PFSK-1 (cell line): Measurements from ENCODE around the gene IL7R. TPM values are rescaled to one million over a fixed set of nuclear protein-coding genes. Genes with fewer than 3 reads are reported as not detected.
A peak's percentile ranks its signal among the peaks of the same experiment; 100 is the strongest.

ENCODE experiments used
- FOXP2 ChIP-seq: optimal IDR thresholded peaks from 2 replicates; pipeline ENCODE3; 2011; ENCODE audit warnings: borderline replicate concordance, control low read depth, inconsistent platforms; ENCODE audit not compliant: insufficient read depth; ENCODE audit errors: extremely low read length, extremely low read depth
- POLR2AphosphoS5 ChIP-seq: IDR thresholded peaks from 2 replicates; pipeline ENCODE4 v1.6.1; 2012; ENCODE audit warnings: low read depth, mild to moderate bottlenecking, control low read depth, low read length, moderate library complexity
- REST ChIP-seq, 2 experiments: IDR thresholded peaks; 2 replicates each; pipeline versions ENCODE4 v1.6.1 to v1.8.0; 2011 to 2012; ENCODE audit warnings: low read depth in 2 of 2, low read length in 2 of 2, control low read depth in 1 of 2, inconsistent platforms in 1 of 2, mild to moderate bottlenecking in 1 of 2, moderate library complexity in 1 of 2; ENCODE audit not compliant: insufficient read depth in 1 of 2
- SIN3A ChIP-seq: IDR thresholded peaks from 2 replicates; pipeline ENCODE4 v1.6.1; 2012; ENCODE audit warnings: mild to moderate bottlenecking, low read length, moderate library complexity, borderline replicate concordance; ENCODE audit not compliant: insufficient read depth
- TAF1 ChIP-seq: IDR thresholded peaks from 2 replicates; pipeline ENCODE4 v1.6.1; 2012; ENCODE audit warnings: low read length, control low read depth, borderline replicate concordance; ENCODE audit not compliant: insufficient read depth
- polyA plus RNA-seq: library from polyadenylated mRNA; unstranded; fragments of >200 nt; gene quantifications from one replicate; pipeline ENCODE4 v1.2.1, GENCODE V29; 2012; ENCODE audit warnings: low read depth, missing spikeins; ENCODE audit not compliant: insufficient read length

IL7R gene, protein sequence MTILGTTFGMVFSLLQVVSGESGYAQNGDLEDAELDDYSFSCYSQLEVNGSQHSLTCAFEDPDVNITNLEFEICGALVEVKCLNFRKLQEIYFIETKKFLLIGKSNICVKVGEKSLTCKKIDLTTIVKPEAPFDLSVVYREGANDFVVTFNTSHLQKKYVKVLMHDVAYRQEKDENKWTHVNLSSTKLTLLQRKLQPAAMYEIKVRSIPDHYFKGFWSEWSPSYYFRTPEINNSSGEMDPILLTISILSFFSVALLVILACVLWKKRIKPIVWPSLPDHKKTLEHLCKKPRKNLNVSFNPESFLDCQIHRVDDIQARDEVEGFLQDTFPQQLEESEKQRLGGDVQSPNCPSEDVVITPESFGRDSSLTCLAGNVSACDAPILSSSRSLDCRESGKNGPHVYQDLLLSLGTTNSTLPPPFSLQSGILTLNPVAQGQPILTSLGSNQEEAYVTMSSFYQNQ
- 6.8 TPM for polyA plus RNA-seq

- no peak for TF ChIP-seq POLR2AphosphoS5
- no peak for TF ChIP-seq REST (IDR thresholded peaks at IDR 0.05; ENCODE audit: insufficient read depth in 1 of 2, low read depth in 2 of 2, low read length in 2 of 2)
- TF ChIP-seq SIN3A = peak; percentile 77; the same call in 1 of the 2 replicates
- 0 out of 2 replicates have a peak, but pooled peaks have one; percentile 23 for TF ChIP-seq TAF1
These were observed at the start of gene IL7R for GRCh38 chr5:35856765-35857351. Gene IL7R, plus strand, starts transcription at chr5:35856891. Its CDS starts 87 bp downstream, at chr5:35856978.

DNA sequence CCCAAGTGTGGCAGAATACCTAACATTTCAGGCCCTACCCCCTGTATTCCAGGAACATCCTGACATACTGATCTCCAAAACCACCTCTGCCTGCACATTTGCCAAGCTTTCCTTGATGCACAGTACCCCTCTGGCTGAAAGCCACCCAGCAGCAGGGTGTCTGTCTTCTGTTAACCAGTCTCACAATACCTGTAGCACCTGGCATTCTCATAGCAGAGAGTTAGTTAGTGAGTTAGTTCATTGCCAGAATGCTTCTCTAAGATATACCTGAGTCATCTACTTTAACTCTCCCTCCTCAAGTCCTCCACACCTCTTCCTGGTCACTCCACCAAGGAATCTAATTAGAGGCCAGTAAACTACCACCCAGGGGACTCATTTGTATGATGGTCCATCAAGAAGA, 46.1 kb upstream of the IL7R start:
- no peak for TF ChIP-seq POLR2AphosphoS5
- no peak for TF ChIP-seq SIN3A

DNA sequence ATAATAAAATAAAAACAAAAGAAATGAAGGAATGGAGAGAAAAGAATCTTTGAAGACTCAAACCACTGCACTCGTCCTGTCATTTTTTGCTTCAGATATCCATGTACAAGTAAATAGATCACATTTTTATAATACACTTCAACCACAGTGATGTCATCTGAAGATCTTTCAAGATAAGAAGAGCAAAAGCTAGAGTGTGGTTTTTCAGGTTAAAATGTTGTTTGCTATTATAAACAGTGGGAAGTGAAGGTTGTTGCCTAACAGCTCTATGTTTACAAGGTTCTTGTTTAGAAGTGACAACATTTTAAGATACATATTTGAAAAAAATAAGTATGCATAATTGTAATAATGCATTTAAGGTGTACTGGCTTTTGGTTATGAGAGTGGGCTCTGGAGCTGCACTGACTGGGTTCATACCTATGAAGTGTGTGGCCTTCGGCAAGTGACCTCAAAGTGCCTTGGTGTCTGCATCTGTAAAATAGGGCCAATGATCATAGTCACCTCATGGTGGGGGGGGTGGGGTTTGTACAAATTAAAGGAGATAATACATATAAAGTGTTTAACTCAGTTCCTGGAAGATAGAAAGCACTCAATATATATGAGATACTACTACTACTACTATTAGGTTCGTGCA, 45.5 kb upstream of the IL7R start:
- TF ChIP-seq FOXP2 (no peak), REST (IDR thresholded peaks at IDR 0.05; ENCODE audit: insufficient read depth in 1 of 2, low read depth in 2 of 2, low read length in 2 of 2) (no peak), TAF1 (no peak), POLR2AphosphoS5 (no peak), SIN3A (no peak)

- TF ChIP-seq REST (IDR thresholded peaks at IDR 0.05; ENCODE audit: insufficient read depth in 1 of 2, low read depth in 2 of 2, low read length in 2 of 2) (no peak), POLR2AphosphoS5 (no peak), TAF1 (no peak), SIN3A (no peak), FOXP2 (no peak)
These were observed 43.2 kb upstream of the IL7R start for GRCh38 chr5:35813521-35813920.

- TF ChIP-seq SIN3A = no peak
- TF ChIP-seq REST (IDR thresholded peaks at IDR 0.05; ENCODE audit: insufficient read depth in 1 of 2, low read depth in 2 of 2, low read length in 2 of 2) = no peak
- no peak for TF ChIP-seq FOXP2
- TF ChIP-seq POLR2AphosphoS5 = no peak
- TF ChIP-seq TAF1 = no peak
These were observed 41.4 kb upstream of the IL7R start for GRCh38 chr5:35815089-35815936.
